ENCODE results near the gene PHKG2.

Gene PHKG2

DNA sequence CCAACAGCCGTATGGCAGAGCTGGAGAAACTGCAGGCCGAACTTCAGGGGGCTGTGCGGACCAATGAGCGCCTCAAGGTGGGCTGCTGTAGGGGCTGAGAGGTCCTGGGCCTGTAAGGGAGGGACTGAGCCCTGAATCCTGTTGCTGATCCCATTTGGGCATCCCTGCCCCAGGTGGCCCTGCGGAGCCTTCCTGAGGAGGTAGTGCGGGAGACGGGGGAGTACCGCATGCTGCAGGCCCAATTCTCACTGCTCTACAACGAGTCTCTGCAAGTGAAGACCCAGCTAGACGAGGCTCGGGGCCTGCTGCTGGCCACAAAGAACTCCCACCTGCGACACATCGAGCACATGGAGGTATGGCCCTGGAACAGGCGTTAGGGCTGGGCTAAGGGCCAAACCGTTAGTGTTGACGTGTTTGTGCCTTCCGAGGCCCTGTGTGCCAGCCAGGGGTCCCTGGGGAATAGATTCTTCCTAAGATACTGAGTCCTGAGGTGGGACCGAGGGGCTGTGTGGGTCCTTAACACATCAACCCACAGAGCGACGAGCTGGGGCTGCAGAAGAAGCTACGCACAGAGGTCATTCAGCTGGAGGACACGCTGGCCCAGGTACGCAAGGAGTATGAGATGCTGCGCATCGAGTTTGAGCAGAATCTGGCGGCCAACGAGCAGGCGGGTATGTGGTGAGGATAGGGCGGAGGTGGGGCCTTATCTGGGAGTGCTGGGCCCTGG is 18.1 kb downstream of the PHKG2 start:
- no peak overlapping the region for H3K27ac Mint-ChIP-seq
- no peak for DNase-seq
- no peak for ATAC-seq (replicated peaks)
- H3K4me1 Mint-ChIP-seq: peaks cover 9 to 23% of the 10 kb centered on the region in 2 donors
- no peaks in the 10 kb centered on the region for H3K27me3 Mint-ChIP-seq
- peaks cover 34 to 60% of the 10 kb centered on the region in 2 donors for H3K36me3 Mint-ChIP-seq
- H3K4me3 Mint-ChIP-seq: no peak overlapping the region
- H3K9me3 Mint-ChIP-seq: no peaks in the 10 kb centered on the region

DNA sequence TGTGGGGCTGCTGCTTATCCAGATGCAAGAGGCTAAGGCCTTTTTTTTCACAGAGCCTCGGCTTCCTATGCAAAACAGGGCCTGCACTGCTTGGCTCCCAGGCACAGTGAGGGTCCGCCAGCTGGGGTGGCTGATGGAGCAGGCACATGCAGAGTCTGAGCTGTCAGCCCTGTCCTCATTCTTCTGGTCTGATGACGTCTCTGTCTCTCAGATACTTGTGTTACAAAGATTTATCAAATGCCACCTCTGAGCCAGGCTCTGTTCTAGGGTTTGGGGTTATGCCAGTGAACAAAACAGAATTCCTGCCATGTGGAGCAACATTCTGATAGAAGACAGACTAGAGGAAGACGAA is 18.7 kb downstream of the PHKG2 start:
- Mint-ChIP-seq H3K27ac (no peak overlapping the region), H3K4me1 (peaks cover 10 to 26% of the 10 kb centered on the region in 2 donors), H3K27me3 (no peaks in the 10 kb centered on the region), H3K9me3 (no peaks in the 10 kb centered on the region), H3K4me3 (no peak overlapping the region), H3K36me3 (peaks cover 38 to 64% of the 10 kb centered on the region in 2 donors)
- no peak for ATAC-seq (replicated peaks)
- no peak for DNase-seq

DNA sequence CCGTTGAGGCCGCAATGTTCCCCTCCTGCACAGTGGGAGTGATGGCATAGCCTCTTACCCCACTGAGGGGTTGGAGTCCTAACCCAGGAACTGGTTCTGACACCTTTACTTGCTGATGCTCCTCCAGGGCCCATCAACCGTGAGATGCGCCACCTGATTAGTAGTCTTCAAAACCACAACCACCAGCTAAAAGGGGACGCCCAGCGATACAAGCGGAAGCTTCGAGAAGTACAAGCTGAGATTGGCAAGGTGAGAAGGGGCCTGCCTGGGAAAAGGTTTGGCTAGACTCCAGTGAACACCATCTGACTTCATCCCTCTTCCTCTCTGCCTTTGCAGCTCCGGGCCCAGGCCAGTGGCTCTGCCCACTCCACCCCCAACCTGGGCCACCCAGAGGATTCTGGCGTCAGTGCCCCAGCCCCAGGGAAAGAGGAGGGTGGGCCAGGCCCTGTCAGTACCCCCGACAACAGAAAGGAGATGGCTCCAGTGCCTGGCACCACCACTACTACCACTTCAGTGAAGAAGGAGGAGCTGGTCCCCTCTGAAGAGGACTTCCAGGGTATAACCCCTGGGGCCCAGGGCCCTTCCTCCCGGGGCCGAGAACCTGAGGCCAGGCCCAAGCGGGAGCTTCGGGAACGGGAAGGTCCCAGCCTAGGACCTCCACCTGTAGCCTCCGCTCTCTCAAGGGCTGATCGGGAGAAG is 19.7 kb downstream of the PHKG2 start:
- peak in 1 of 2 donors; percentile 38 for ATAC-seq (replicated peaks)
- H3K27me3 Mint-ChIP-seq: no peaks in the 10 kb centered on the region
- H3K36me3 Mint-ChIP-seq: peaks cover 47 to 73% of the 10 kb centered on the region in 2 donors
- no peak for DNase-seq
- no peak overlapping the region for H3K4me3 Mint-ChIP-seq
- H3K4me1 Mint-ChIP-seq: peaks cover 17 to 33% of the 10 kb centered on the region in 2 donors
- H3K9me3 Mint-ChIP-seq: no peaks in the 10 kb centered on the region
- H3K27ac Mint-ChIP-seq: no peak overlapping the region

DNA sequence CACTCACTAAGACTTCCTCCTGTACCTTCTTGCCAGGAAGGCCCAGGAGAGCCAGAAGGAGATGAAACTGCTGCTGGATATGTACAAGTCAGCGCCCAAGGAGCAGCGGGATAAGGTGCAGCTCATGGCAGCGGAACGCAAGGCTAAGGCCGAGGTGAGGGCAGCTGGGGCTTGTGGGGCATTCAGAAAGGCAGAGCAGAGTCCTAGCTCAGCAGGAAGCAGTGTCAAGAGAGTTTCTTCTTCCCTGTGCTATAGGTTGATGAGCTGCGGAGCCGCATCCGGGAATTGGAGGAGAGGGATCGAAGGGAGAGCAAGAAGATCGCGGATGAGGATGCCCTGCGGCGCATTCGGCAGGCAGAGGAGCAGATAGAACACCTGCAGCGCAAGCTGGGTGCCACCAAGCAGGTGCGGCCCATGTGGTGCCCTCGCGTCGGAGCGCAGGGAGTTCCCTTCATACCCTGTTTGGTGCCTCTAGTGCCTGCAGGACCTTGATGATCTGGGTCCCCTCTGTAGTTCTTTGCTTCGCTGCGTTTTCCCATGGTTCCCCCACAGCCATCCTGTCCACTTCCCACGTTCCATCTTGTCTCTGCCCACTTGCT is 20.5 kb downstream of the PHKG2 start:
- H3K27ac Mint-ChIP-seq: peak overlapping the region; percentile 54
- no peaks in the 10 kb centered on the region for H3K27me3 Mint-ChIP-seq
- no peak for ATAC-seq (replicated peaks)
- no peaks in the 10 kb centered on the region for H3K9me3 Mint-ChIP-seq
- H3K4me1 Mint-ChIP-seq: peaks cover 15 to 30% of the 10 kb centered on the region in 2 donors
- no peak for DNase-seq
- H3K36me3 Mint-ChIP-seq: peaks cover 48 to 74% of the 10 kb centered on the region in 2 donors
- no peak overlapping the region for H3K4me3 Mint-ChIP-seq

DNA sequence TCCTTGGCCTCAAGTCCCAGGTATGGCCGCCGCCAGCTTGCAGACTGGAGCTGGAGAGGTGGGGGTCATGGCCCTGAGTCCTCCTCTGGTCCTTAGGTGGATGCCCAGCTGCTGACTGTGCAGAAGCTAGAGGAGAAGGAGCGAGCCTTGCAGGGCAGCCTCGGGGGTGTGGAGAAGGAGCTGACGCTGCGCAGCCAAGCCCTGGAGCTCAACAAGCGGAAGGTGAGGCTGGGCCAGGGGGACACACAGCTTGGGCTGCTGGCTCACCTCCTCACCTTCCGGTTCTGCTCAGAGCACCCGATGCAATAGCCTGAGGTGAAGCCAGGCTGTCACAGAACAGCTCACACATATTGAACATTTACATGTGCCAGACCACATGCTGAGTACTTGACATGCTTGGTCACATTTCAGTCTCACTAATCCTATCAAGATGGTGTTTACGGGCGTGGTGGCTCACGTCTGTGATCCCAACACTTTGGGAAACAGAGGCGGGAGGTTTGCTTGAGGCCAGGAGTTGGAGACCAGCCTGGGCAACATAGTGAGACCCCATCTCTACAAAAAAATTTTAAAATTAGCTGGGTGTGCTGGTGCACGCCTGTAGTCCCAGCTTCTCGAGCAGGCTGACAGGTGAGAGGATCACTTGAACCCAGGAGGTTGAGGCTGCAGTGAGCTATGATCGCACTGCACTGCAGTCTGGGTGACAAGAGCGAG is 21.3 kb downstream of the PHKG2 start:
- no peaks in the 10 kb centered on the region for H3K27me3 Mint-ChIP-seq
- no peak overlapping the region for H3K4me3 Mint-ChIP-seq
- peaks cover 19 to 28% of the 10 kb centered on the region in 2 donors for H3K4me1 Mint-ChIP-seq
- ATAC-seq (replicated peaks) (peak in 1 of 2 donors; percentile 12), DNase-seq (no peak)
- H3K27ac Mint-ChIP-seq: peak overlapping the region; percentile 25
- H3K9me3 Mint-ChIP-seq: no peaks in the 10 kb centered on the region
- H3K36me3 Mint-ChIP-seq: peaks cover 52 to 78% of the 10 kb centered on the region in 2 donors

DNA sequence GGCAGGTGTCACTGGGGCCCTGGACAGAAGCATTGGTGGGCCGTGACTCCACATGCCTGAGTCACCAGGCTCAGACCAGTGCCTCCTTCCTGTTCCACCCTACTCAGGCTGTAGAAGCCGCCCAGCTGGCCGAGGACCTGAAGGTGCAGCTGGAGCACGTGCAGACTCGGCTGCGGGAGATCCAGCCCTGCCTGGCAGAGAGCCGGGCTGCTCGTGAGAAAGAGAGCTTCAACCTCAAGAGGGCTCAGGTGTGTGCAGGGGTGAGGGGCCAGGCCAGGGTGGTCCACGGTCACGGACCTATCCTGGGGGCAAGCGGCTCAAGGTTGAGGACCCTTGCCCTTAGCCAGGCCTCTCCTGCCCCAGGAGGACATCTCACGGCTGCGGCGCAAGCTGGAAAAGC is 23.5 kb downstream of the PHKG2 start:
- Mint-ChIP-seq H3K36me3 (peaks cover 44 to 68% of the 10 kb centered on the region in 2 donors), H3K4me1 (peaks cover 26 to 50% of the 10 kb centered on the region in 2 donors), H3K4me3 (no peak overlapping the region)

DNA sequence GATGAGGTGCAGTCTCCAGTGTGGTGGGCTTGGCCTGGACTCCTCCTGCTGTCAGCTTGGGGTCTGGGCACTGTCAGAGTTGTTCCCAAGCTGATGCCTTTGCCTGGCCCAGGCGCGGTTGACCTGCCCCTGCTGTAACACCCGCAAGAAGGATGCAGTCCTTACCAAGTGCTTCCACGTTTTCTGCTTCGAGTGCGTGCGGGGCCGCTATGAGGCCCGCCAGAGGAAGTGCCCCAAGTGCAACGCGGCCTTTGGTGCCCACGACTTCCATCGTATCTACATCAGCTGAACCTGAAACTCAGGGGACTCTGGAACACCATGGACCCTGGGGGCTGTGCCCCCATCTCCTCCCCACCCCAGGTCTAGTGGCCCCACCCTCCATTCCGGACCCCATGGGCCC is 25.6 kb downstream of the PHKG2 start:
- Mint-ChIP-seq H3K27ac (no peak overlapping the region), H3K4me3 (no peak overlapping the region), H3K36me3 (peaks cover 47 to 61% of the 10 kb centered on the region in 2 donors), H3K9me3 (no peaks in the 10 kb centered on the region), H3K4me1 (peaks cover 35 to 63% of the 10 kb centered on the region in 2 donors), H3K27me3 (peaks cover 9 to 11% of the 10 kb centered on the region in 2 donors)
- ATAC-seq (replicated peaks) (no peak), DNase-seq (no peak)

More for the DNA sequence above, 23.5 kb downstream of the PHKG2 start:
- peaks cover under 1 to 2% of the 10 kb centered on the region in 2 donors for H3K27me3 Mint-ChIP-seq
- H3K9me3 Mint-ChIP-seq: no peaks in the 10 kb centered on the region
- ATAC-seq (replicated peaks): no peak
- H3K27ac Mint-ChIP-seq: no peak overlapping the region
- no peak for DNase-seq

DNA sequence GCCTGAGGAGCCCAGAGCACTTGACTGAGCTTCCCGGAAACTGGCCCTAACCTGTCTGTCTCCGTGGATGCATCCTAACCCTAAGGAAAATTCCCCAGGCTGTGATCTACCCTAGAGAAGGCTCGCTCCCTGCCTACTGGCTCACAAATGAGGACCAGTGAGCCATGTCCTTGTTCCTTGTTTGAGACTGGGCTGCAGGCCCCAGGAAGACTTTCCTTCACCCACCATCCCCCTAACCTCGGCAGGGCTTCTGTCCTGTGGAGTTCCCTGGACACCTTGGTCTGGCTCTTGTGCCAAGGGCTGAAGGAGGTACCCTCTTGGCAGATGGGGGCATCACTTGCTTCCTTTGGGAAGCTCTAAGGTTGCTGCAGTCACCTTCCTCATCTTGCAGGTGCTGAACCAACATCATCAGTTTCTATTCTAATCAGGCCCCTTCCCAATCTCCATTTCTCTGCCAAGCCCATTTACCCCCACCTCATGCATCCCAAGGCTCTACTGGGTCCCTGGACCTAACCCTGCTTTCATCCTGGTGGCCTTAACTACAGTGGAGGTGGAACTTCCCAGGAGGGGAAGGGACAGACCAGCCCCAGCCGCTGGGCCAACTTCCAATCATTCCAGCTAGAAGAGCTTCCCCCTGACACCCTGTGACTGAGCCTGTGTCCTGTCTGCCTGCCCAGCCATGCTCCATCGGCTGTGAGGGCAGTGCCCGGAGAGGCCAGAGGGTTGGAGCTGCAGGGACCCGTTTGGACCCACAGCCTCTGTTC is 26.3 kb downstream of the PHKG2 start:
- Mint-ChIP-seq H3K9me3 (no peaks in the 10 kb centered on the region), H3K4me3 (peak overlapping the region; percentile 88 to 90), H3K4me1 (peaks cover 33 to 63% of the 10 kb centered on the region in 2 donors), H3K27me3 (peaks cover 9 to 11% of the 10 kb centered on the region in 2 donors), H3K27ac (peak overlapping the region; percentile 92), H3K36me3 (peaks cover 48 to 61% of the 10 kb centered on the region in 2 donors)
- ATAC-seq (replicated peaks): peak in 1 of 2 donors; percentile 2
- no peak for DNase-seq

DNA sequence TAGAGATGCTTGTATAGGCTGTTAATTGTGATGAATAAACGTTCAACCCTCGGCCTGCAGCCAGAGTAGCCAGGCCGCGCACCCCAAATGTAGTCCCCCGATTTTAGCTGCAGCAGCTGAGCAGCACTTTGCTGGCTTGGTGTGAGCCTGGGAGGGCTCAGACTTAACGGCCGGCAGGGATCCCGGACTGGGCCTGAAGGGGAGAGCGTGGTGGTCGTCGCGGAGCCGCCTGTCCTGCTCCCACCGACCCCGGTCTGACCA is 26.8 kb downstream of the PHKG2 start:
- Mint-ChIP-seq H3K4me3 (peak overlapping the region; percentile 88 to 90), H3K27ac (peak overlapping the region; percentile 92), H3K4me1 (peaks cover 33 to 63% of the 10 kb centered on the region in 2 donors), H3K36me3 (peaks cover 48 to 59% of the 10 kb centered on the region in 2 donors), H3K27me3 (peaks cover 9 to 11% of the 10 kb centered on the region in 2 donors), H3K9me3 (no peaks in the 10 kb centered on the region)
- ATAC-seq (replicated peaks): no peak
- DNase-seq: no peak

DNA sequence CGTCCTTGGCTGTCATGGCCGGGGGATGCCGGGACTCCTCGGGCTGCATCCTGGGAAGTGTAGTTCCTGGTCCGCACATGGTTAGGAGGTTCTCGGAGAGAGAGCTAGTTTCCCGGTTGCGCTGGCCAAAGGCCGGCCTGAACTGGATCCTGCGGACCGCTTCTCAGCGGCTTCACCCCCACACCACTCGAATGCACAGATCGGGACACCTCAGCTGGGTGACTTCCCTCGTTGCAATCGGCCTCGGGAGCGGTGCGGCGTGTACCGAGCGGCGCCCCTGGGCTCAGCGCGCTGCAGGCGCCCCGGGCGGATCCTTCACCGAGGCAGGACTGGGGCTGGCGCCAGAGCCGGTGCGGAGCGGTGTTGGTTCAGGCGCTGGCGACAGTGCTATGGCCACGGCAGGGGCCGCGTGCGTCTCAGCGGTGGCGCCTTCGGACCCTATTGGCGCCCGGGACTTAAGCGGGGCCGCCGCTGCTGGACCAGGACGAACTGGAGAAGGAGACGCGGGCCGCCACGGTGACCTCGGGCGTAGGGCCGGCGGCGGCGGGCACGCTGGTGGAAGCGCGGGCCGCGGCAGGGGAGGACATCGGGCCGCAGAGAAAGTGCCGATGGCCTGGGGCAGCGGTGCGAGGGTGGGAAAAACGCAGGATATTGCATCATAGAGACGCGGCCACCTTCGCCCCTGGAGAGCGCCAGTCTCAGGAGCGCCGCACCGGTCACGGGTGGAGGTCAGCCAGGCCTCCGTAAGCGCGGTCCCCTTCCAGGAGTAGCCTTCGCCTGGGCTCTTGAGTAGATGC is 27.4 kb downstream of the PHKG2 start:
- Mint-ChIP-seq H3K27ac (peak overlapping the region; percentile 92), H3K36me3 (peaks cover 48 to 59% of the 10 kb centered on the region in 2 donors), H3K27me3 (peaks cover 9 to 11% of the 10 kb centered on the region in 2 donors), H3K4me1 (peaks cover 33 to 63% of the 10 kb centered on the region in 2 donors), H3K9me3 (no peaks in the 10 kb centered on the region), H3K4me3 (peak overlapping the region; percentile 88 to 90)
- peak; percentile 61 for DNase-seq
- peak; percentile 81 to 82 for ATAC-seq (replicated peaks)

DNA sequence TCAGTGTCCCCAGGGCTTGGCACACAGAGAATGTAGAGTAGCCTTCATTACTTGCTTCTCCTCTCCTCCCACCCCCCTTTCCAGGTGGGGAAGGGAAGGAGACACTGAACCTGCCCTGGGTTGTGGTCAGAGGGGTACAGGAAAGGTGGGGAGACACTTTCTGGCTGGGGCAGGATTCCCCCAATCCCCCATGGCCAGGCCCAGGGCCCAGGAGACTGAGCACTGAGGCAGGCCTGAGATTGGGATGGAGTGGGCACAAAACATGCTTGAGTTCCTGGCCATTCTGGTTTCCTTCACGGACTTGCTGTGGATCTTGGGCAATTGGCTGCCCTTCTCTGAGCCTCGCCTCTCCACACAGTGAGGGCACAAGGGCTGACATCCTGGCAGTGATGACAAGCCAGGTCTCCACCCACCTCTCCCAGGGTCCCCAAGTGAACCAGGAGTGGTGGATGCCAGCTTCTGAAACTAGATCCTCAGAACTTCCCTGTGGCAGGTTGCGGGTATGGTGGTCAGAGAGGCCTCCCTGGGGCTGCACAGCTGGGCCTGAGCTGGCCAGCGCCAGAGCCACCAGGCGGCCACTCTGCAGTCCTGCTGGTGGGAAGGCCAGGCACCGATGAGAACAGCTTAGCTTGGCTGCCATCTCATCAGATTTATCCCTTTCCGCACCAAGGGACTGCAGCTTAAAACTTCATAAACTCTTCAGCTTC is 29.5 kb downstream of the PHKG2 start:
- DNase-seq: no peak
- H3K36me3 Mint-ChIP-seq: peaks cover 39 to 56% of the 10 kb centered on the region in 2 donors
- H3K27ac Mint-ChIP-seq: peak overlapping the region; percentile 42
- no peak for ATAC-seq (replicated peaks)
- peaks cover 25 to 46% of the 10 kb centered on the region in 2 donors for H3K4me1 Mint-ChIP-seq
- H3K4me3 Mint-ChIP-seq: peak overlapping the region; percentile 88 to 90
- H3K27me3 Mint-ChIP-seq: peaks cover 9 to 11% of the 10 kb centered on the region in 2 donors
- H3K9me3 Mint-ChIP-seq: no peaks in the 10 kb centered on the region

DNA sequence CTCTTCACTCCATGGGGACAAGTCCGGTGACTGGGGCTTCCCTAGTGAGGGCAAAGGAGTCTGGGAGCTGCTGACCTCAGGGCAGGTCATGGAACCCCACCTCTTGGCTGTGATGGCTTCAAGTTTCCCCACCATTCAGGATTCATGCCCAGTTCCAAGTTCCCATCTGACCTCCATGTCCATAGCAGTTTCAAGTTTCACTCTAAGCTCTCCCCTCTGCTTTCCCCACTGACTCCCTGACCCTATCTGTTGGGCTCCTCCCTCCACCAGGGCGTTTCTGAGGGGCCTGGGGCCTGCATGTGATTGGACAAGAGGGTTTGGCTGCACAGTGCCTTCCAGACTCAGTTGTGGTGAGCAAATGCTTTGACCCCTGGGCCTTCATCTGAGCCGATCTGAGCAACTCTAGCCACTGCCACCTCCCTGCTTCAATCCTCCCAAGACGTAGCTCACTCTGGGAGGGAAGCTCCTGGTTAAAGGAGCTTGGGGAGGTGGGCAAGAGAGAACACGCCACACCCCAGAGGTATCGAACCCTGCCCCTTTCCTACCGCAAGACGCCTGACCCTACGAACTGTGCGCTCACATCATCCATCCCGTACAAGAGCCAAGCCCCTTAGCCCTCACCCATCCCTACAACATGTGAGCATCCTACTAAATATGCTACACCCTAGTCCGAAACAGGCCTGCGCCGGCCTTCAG is 30.5 kb downstream of the PHKG2 start:
- Mint-ChIP-seq H3K9me3 (no peaks in the 10 kb centered on the region), H3K27ac (peak overlapping the region; percentile 67), H3K36me3 (peaks cover 40 to 56% of the 10 kb centered on the region in 2 donors), H3K4me1 (peaks cover 22 to 40% of the 10 kb centered on the region in 2 donors), H3K27me3 (peaks cover 9 to 11% of the 10 kb centered on the region in 2 donors), H3K4me3 (no peak overlapping the region)
- ATAC-seq (replicated peaks) (no peak), DNase-seq (no peak)

Measured in stimulated activated naive B cell treated with anti-CD40 and anti-IgM and Interleukin-4, amounts not matched to agents 10 μg/mL and 1 μg/mL and 100 μg/mL, for 72 hours (primary cell).